Measurements from ENCODE around the gene CTDNEP1.

The CTDNEP1 gene

GRCh38 chr17:7279448-7279847 lies 27.9 kb upstream of the CTDNEP1 start:
- no peaks in the 10 kb centered on the region for H3K9me3 ChIP-seq (ENCODE audit: insufficient read depth, low read depth, low read length)
- 0 out of 2 replicates have a peak, but pooled peaks cover 3% of the 10 kb centered on the region for H3F3A ChIP-seq (ENCODE audit: low read depth)
- H2AFZ ChIP-seq (ENCODE audit: low read length): no peak overlapping the region
- H3K9me2 ChIP-seq (replicated peaks; ENCODE audit: low read depth, low read length): no peaks in the 10 kb centered on the region
- H3K9ac ChIP-seq (ENCODE audit: low read depth, low read length, poor library complexity, severe bottlenecking): no peak overlapping the region
- no peaks in the 10 kb centered on the region for H3K36me3 ChIP-seq (ENCODE audit: insufficient read depth, low read length)
- H3K4me1 ChIP-seq (ENCODE audit: insufficient read depth, low read length, poor library complexity, severe bottlenecking): peaks cover 13% of the 10 kb centered on the region
- no peaks in the 10 kb centered on the region for H3K27me3 ChIP-seq (ENCODE audit: insufficient read depth, low read length, poor library complexity, severe bottlenecking)
- H3K4me3 ChIP-seq (ENCODE audit: low read length, poor library complexity, severe bottlenecking): no peak overlapping the region
- TF ChIP-seq, protein P1, sequence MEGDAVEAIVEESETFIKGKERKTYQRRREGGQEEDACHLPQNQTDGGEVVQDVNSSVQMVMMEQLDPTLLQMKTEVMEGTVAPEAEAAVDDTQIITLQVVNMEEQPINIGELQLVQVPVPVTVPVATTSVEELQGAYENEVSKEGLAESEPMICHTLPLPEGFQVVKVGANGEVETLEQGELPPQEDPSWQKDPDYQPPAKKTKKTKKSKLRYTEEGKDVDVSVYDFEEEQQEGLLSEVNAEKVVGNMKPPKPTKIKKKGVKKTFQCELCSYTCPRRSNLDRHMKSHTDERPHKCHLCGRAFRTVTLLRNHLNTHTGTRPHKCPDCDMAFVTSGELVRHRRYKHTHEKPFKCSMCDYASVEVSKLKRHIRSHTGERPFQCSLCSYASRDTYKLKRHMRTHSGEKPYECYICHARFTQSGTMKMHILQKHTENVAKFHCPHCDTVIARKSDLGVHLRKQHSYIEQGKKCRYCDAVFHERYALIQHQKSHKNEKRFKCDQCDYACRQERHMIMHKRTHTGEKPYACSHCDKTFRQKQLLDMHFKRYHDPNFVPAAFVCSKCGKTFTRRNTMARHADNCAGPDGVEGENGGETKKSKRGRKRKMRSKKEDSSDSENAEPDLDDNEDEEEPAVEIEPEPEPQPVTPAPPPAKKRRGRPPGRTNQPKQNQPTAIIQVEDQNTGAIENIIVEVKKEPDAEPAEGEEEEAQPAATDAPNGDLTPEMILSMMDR (conservative IDR thresholded peaks at IDR 0.05; ENCODE audit: low read length): no peak
- no peak for TF ChIP-seq EZH2phosphoT487 (IDR thresholded peaks at IDR 0.05; ENCODE audit: borderline replicate concordance)
- H3K79me2 ChIP-seq (ENCODE audit: insufficient read depth, low read length): no peaks in the 10 kb centered on the region
- no peak overlapping the region for H3K4me2 ChIP-seq (ENCODE audit: low read depth, low read length, poor library complexity, severe bottlenecking)
- no peaks in the 10 kb centered on the region for H4K20me1 ChIP-seq (ENCODE audit: insufficient read depth, low read length, poor library complexity, severe bottlenecking)

DNA sequence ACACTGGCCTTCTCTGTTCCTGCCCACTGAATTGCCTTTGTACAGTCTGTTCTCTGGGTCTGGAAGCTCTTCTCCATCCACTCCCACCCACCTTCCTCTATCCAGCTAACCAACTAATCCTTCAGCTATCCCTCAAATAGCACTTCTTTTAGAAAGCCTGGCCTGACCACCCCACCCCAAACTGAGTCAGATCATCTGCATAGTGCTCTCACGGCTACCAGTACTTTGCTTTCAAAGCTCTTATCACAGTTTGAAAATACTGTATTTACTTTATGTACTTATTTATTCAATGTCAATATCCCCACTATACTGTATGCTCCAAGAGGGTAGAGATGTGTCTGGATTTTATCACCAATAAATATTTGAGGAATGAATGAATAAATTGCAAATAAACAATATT lies 15.2 kb upstream of the CTDNEP1 start:
- Histone ChIP-seq H3K79me2 (ENCODE audit: insufficient read depth, low read length) (no peaks in the 10 kb centered on the region), H3K27me3 (ENCODE audit: insufficient read depth, low read length, poor library complexity, severe bottlenecking) (no peaks in the 10 kb centered on the region), H2AFZ (ENCODE audit: low read length) (no peak overlapping the region), H3K4me2 (ENCODE audit: low read depth, low read length, poor library complexity, severe bottlenecking) (no peak overlapping the region), H3K4me1 (ENCODE audit: insufficient read depth, low read length, poor library complexity, severe bottlenecking) (no peaks in the 10 kb centered on the region), H3K9ac (ENCODE audit: low read depth, low read length, poor library complexity, severe bottlenecking) (no peak overlapping the region), H3K36me3 (ENCODE audit: insufficient read depth, low read length) (no peaks in the 10 kb centered on the region), H4K20me1 (ENCODE audit: insufficient read depth, low read length, poor library complexity, severe bottlenecking) (no peaks in the 10 kb centered on the region), H3K4me3 (ENCODE audit: low read length, poor library complexity, severe bottlenecking) (no peak overlapping the region), H3K9me3 (ENCODE audit: insufficient read depth, low read depth, low read length) (no peaks in the 10 kb centered on the region), H3F3A (ENCODE audit: low read depth) (no peaks in the 10 kb centered on the region), H3K9me2 (replicated peaks; ENCODE audit: low read depth, low read length) (no peaks in the 10 kb centered on the region)
- TF ChIP-seq, protein P1 (conservative IDR thresholded peaks at IDR 0.05; ENCODE audit: low read length): no peak
- TF ChIP-seq EZH2phosphoT487 (IDR thresholded peaks at IDR 0.05; ENCODE audit: borderline replicate concordance): no peak

- Histone ChIP-seq H3F3A (ENCODE audit: low read depth) (no peaks in the 10 kb centered on the region), H4K20me1 (ENCODE audit: insufficient read depth, low read length, poor library complexity, severe bottlenecking) (no peaks in the 10 kb centered on the region), H3K27me3 (ENCODE audit: insufficient read depth, low read length, poor library complexity, severe bottlenecking) (no peaks in the 10 kb centered on the region), H3K9me3 (ENCODE audit: insufficient read depth, low read depth, low read length) (no peaks in the 10 kb centered on the region), H3K9ac (ENCODE audit: low read depth, low read length, poor library complexity, severe bottlenecking) (no peak overlapping the region), H3K4me3 (ENCODE audit: low read length, poor library complexity, severe bottlenecking) (no peak overlapping the region), H3K9me2 (replicated peaks; ENCODE audit: low read depth, low read length) (no peaks in the 10 kb centered on the region), H2AFZ (ENCODE audit: low read length) (no peak overlapping the region), H3K79me2 (ENCODE audit: insufficient read depth, low read length) (no peaks in the 10 kb centered on the region), H3K4me2 (ENCODE audit: low read depth, low read length, poor library complexity, severe bottlenecking) (no peak overlapping the region), H3K36me3 (ENCODE audit: insufficient read depth, low read length) (peaks cover 7% of the 10 kb centered on the region; the same call in 1 of the 2 replicates), H3K4me1 (ENCODE audit: insufficient read depth, low read length, poor library complexity, severe bottlenecking) (no peaks in the 10 kb centered on the region)
- no peak for TF ChIP-seq EZH2phosphoT487 (IDR thresholded peaks at IDR 0.05; ENCODE audit: borderline replicate concordance)
- TF ChIP-seq, protein P1 (conservative IDR thresholded peaks at IDR 0.05; ENCODE audit: low read length): no peak
Measured at GRCh38 chr17:7263801-7264078, 12.2 kb upstream of the CTDNEP1 start.

Measured in Loucy (cell line).